ENCODE data around the gene RHOT2.

DNA sequence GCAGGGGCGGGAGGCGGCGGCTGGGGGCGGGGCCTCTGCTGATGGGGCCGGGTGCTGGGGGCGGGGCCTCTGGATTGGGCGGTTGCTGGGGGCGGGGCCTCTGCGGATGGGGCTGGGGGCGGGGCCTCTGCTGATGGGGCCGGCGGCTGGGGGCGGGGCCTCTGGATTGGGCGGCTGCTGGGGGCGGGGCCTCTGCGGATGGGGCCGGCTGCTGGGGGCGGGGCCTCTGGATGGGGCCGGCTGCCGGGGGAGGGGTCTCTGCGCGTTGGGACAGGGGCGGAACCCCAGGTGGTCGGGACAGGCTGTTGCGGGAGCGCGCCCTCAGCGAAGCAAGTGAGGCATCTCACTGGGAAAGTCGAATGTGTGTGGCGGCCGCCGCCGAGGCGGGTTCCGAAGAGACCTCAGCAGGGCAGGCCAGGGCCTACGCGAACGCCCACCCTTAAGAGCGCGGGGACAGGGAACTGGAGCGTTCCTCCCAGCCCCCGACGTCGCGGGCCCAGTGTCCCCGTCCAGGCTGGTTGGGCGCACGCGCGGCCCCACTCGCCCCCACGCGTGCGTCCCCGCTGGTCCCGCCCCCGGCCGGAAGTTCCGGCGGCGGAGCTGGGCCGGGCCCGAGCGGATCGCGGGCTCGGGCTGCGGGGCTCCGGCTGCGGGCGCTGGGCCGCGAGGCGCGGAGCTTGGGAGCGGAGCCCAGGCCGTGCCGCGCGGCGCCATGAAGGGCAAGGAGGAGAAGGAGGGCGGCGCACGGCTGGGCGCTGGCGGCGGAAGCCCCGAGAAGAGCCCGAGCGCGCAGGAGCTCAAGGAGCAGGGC lies 12.1 kb downstream of the RHOT2 start, which contains the start of gene STUB1:
- TF ChIP-seq CTCF (IDR thresholded peaks at IDR 0.05): no peak
- no peak for TF ChIP-seq EZH2phosphoT487 (IDR thresholded peaks at IDR 0.05)
- TF ChIP-seq EZH2 (IDR thresholded peaks at IDR 0.05): no peak

Data from neural progenitor cell (in vitro differentiated cells).